Heart left ventricle (tissue), 13 donors: Measurements from ENCODE around the gene DKC1.

ENCODE experiments used
- POLR2A ChIP-seq, 2 donors: fragments of 450-650 bp; IDR thresholded peaks; one replicate each; pipeline ENCODE4 v1.6.1; 2017; ENCODE audit warnings: antibody characterized with exemption in 2 of 2, mild to moderate bottlenecking in 2 of 2, moderate library complexity in 2 of 2
- TF ChIP-seq, protein P1 (sequence below), 12 donors: fragments of 200-600 bp; sonication (generic) in 4 of 12; IDR thresholded peaks; one replicate each; pipeline versions ENCODE4 v1.5.0 to v1.8.0; 2018 to 2022; ENCODE audit warnings: antibody characterized with exemption in 12 of 12, mild to moderate bottlenecking in 5 of 12
- donor health status: ischemic (EF 13 %, LVEDD 7.1; RV severe dilation, severe dysfunction).
- donor health status: DM: no; HTN: yes; CAD: no.
- donor health status: DM: no; HTN: no; CAD: no.
- donor health status: ischemic (EF 25% LVEDD 6.9; RV normal size, moderate dysfunction).
- donor health status: ischemic (EF 25% LVEDD 5.7; RV mildly dilated, moderate dysfunction).
- donor health status: ischemic (EF 35%, LVEDD 5.7; RV mildly dilated, moderate dysfunction).
- donor health status: nonischemic (EF 11% LVEDD 7.7; RV severe dilation, severe dysfunction).
- donor health status: DM: yes; HTN: yes; CAD: no.
- donor health status: PGD.
- donor health status: ischemic (EF 29% LVEDD 5.4; RV normal size, mild dysfunction).
- donor health status: nonischemic (EF 23%, LVEDD 6.1; RV moderate dilation, normal function).

DNA sequence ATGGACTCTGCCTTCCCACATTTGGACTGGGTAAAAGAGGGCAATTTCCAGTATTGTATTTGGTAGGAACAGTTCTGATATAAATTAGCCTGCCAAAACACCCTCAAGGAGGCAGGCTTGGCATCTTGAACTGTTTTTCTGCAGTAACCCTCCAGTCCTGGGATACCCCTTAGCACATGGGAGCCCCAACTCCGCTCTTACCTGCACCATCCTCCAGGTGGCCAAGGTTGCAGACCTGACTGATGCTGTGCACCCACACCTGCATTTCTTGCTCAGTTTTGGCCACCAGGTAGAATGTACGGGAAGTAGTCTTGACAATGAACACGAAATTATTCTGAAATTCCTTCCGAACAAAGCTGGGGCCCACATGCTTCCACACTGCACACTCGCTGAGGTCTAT is 46.8 kb upstream of the DKC1 start:
- TF ChIP-seq, protein P1, sequence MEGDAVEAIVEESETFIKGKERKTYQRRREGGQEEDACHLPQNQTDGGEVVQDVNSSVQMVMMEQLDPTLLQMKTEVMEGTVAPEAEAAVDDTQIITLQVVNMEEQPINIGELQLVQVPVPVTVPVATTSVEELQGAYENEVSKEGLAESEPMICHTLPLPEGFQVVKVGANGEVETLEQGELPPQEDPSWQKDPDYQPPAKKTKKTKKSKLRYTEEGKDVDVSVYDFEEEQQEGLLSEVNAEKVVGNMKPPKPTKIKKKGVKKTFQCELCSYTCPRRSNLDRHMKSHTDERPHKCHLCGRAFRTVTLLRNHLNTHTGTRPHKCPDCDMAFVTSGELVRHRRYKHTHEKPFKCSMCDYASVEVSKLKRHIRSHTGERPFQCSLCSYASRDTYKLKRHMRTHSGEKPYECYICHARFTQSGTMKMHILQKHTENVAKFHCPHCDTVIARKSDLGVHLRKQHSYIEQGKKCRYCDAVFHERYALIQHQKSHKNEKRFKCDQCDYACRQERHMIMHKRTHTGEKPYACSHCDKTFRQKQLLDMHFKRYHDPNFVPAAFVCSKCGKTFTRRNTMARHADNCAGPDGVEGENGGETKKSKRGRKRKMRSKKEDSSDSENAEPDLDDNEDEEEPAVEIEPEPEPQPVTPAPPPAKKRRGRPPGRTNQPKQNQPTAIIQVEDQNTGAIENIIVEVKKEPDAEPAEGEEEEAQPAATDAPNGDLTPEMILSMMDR (IDR thresholded peaks at IDR 0.05): no peak
- no peak for TF ChIP-seq POLR2A (IDR thresholded peaks at IDR 0.05)
